Osteoblast (primary cell): ENCODE measurements around the gene TCEAL9. TPM values are rescaled to one million over a fixed set of nuclear protein-coding genes. Genes with fewer than 3 reads are reported as not detected.
A peak's percentile ranks its signal among the peaks of the same experiment; 100 is the strongest.
"Not testable (repeated sequence)": the region's sequence is repeated elsewhere in the genome, so short reads cannot be mapped to it uniquely, and the experiment has no call there.

Experiments
- DNase-seq: peaks from one replicate; pipeline ENCODE4 v3.0.0; 2011; ENCODE audit warnings: low spot score, mixed read lengths; ENCODE audit not compliant: insufficient read length; ENCODE audit errors: missing footprints
- H2AFZ ChIP-seq: 2 replicates; pipeline ENCODE4 v1.6.0; 2011; ENCODE audit warnings: mild to moderate bottlenecking, low read length
- H3K27ac ChIP-seq: 2 replicates; pipeline ENCODE4 v1.5.1; 2011; ENCODE audit warnings: mild to moderate bottlenecking, low read depth, low read length, moderate library complexity
- H3K27me3 ChIP-seq: 2 replicates; pipeline ENCODE4 v1.6.0; 2012; ENCODE audit warnings: mild to moderate bottlenecking, control low read depth, inconsistent platforms, low read length, moderate library complexity; ENCODE audit not compliant: insufficient read depth
- H3K36me3 ChIP-seq: 2 replicates; pipeline ENCODE4 v1.5.1; 2011; ENCODE audit warnings: mild to moderate bottlenecking, low read length, control low read depth, moderate library complexity; ENCODE audit not compliant: insufficient read depth
- H3K4me1 ChIP-seq: 2 replicates; pipeline ENCODE4 v1.5.1; 2011; ENCODE audit warnings: mild to moderate bottlenecking, low read length, control low read depth, moderate library complexity; ENCODE audit not compliant: insufficient read depth
- H3K4me2 ChIP-seq: 2 replicates; pipeline ENCODE4 v1.6.0; 2011; ENCODE audit warnings: mild to moderate bottlenecking, low read length; ENCODE audit not compliant: insufficient read depth
- H3K4me3 ChIP-seq: fragments of 200-600 bp; sonication (generic); 3 replicates; pipeline ENCODE4 v1.5.1; 2012; ENCODE audit warnings: mild to moderate bottlenecking, low read length, inconsistent platforms; ENCODE audit not compliant: insufficient read depth
- H3K79me2 ChIP-seq: 2 replicates; pipeline ENCODE4 v1.6.0; 2012; ENCODE audit warnings: mild to moderate bottlenecking, low read length, control low read depth, inconsistent platforms; ENCODE audit not compliant: insufficient read depth
- H3K9me3 ChIP-seq: 2 replicates; pipeline ENCODE4 v1.5.1; 2011; ENCODE audit warnings: low read depth, low read length, control low read depth
- H4K20me1 ChIP-seq: 2 replicates; pipeline ENCODE4 v1.6.0; 2012; ENCODE audit warnings: mild to moderate bottlenecking, low read length, control low read depth; ENCODE audit not compliant: insufficient read depth
- total RNA-seq: library from RNA; depleted of rRNA; stranded (reverse); fragments of >200 nt; gene quantifications from 2 replicates; pipeline ENCODE4 v1.2.3, GENCODE V29; 2012
- TF ChIP-seq, protein P1 (sequence below): IDR thresholded peaks from 2 replicates; pipeline ENCODE4 v1.5.1; 2011; ENCODE audit warnings: mild to moderate bottlenecking, low read depth, low read length, moderate library complexity; ENCODE audit errors: extremely low read depth

Gene TCEAL9
- total RNA-seq, 1 donor = 110 TPM

DNA sequence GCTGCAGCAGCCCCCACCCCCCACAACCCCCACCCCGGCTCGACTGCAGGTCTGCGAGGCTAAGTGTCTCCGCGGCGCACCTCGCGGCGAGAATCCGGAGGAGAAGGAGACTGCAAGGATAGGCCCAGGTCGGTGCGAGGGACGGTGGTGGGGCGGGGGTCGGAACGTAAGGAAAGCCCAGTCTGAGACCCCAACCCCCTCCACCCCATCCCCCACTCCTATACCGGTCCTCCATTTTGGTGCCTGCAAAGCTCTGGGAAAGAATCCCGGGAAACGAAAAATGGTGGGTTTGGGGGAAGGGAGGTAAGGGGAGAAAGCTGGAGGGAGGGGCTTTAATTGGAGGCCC, 20.6 kb downstream of the TCEAL9 start:
- H2AFZ ChIP-seq = no peak overlapping the region
- no peak for DNase-seq
- TF ChIP-seq, protein P1, sequence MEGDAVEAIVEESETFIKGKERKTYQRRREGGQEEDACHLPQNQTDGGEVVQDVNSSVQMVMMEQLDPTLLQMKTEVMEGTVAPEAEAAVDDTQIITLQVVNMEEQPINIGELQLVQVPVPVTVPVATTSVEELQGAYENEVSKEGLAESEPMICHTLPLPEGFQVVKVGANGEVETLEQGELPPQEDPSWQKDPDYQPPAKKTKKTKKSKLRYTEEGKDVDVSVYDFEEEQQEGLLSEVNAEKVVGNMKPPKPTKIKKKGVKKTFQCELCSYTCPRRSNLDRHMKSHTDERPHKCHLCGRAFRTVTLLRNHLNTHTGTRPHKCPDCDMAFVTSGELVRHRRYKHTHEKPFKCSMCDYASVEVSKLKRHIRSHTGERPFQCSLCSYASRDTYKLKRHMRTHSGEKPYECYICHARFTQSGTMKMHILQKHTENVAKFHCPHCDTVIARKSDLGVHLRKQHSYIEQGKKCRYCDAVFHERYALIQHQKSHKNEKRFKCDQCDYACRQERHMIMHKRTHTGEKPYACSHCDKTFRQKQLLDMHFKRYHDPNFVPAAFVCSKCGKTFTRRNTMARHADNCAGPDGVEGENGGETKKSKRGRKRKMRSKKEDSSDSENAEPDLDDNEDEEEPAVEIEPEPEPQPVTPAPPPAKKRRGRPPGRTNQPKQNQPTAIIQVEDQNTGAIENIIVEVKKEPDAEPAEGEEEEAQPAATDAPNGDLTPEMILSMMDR = no peak

DNA sequence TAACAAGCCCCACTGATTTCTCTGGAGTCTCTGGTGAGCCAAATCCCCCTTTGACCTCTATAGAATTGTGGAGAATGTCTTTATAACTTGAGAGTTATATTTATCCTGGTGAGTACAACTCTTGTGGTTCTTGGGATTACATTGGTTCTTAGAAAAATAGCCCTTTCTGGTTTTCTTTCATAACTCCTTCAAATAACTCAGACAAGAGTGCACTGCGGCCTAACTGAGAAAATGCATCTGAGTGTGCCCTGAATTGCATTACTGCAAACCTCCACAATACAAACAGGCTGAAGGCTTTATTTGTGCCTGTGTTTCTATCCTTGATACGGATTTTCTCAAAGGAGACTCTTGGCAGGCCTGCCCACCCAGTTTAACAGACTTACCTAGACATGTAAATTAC, 22.7 kb downstream of the TCEAL9 start:
- Histone ChIP-seq H3K27me3 (no peaks in the 10 kb centered on the region), H3K9me3 (no peaks in the 10 kb centered on the region), H3K79me2 (peaks cover 16% of the 10 kb centered on the region), H3K4me2 (no peak overlapping the region), H3K4me1 (peaks cover 5% of the 10 kb centered on the region), H3K27ac (peak overlapping the region; percentile 7), H2AFZ (no peak overlapping the region), H4K20me1 (no peaks in the 10 kb centered on the region), H3K4me3 (no peak overlapping the region), H3K36me3 (peaks cover 8% of the 10 kb centered on the region)
- DNase-seq = no peak
- TF ChIP-seq, protein P1 = no peak

More for the DNA sequence above, 20.6 kb downstream of the TCEAL9 start:
- H3K9me3 ChIP-seq = no peaks in the 10 kb centered on the region
- peaks cover 16% of the 10 kb centered on the region for H3K79me2 ChIP-seq
- H3K4me2 ChIP-seq = peak overlapping the region; percentile 87
- H3K27me3 ChIP-seq = no peaks in the 10 kb centered on the region
- peaks cover 8% of the 10 kb centered on the region for H3K36me3 ChIP-seq
- peak overlapping the region; percentile 78 for H3K4me3 ChIP-seq
- H3K4me1 ChIP-seq = peaks cover 5% of the 10 kb centered on the region
- H4K20me1 ChIP-seq = no peaks in the 10 kb centered on the region
- peak overlapping the region; percentile 72 for H3K27ac ChIP-seq

DNA sequence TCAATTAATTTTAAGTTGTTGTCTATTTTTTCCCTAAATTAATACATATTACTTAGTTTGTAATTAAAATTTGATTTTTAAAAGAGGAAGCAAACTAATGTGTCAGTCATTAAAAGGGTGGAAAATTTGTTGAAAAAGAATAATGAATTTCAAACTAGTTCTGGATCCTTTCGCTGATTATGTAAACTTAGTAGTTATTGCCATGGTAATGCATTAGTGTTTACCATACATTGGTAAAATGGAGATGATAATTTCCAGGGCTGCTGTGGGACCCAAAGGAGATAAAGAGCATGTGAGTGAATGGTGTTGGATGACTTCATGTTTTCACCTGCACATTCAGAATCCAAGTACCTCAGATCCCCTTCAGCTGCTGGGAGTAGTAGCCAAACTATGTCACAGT, 26.6 kb downstream of the TCEAL9 start:
- Histone ChIP-seq H3K36me3 (peaks cover 2% of the 10 kb centered on the region), H3K4me3 (no peak overlapping the region), H4K20me1 (no peaks in the 10 kb centered on the region), H3K9me3 (no peaks in the 10 kb centered on the region), H3K27ac (no peak overlapping the region), H2AFZ (no peak overlapping the region), H3K27me3 (no peaks in the 10 kb centered on the region), H3K4me2 (no peak overlapping the region), H3K4me1 (peaks cover 5% of the 10 kb centered on the region), H3K79me2 (peaks cover under 1% of the 10 kb centered on the region)
- TF ChIP-seq, protein P1 = no peak
- DNase-seq = no peak

DNA sequence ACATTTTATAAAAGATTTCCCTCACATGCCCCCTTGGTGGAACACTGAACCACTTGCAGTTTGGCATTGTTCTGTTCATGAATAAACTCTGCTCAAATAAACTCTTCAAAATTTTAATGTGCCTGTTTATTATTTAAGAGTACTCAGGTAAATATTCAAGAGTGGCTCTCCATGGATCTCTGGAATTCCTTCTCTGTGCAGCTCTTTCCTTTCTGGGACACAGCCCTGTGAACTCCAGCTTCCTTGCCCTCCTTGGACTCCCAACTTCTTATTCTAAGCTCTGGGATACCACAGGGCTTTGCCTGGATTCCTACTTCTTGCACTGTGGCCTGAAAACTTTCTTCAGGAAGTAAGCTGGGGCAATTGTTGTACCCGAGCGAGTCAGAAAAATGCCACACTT, 28.4 kb downstream of the TCEAL9 start:
- Histone ChIP-seq H4K20me1 (no peaks in the 10 kb centered on the region), H3K9me3 (no peaks in the 10 kb centered on the region), H3K4me3 (no peak overlapping the region), H2AFZ (no peak overlapping the region), H3K36me3 (no peaks in the 10 kb centered on the region), H3K27ac (no peak overlapping the region), H3K4me2 (no peak overlapping the region), H3K4me1 (peaks cover 2% of the 10 kb centered on the region), H3K79me2 (no peaks in the 10 kb centered on the region), H3K27me3 (no peaks in the 10 kb centered on the region)
- TF ChIP-seq, protein P1 = no peak
- peak; percentile 29 for DNase-seq

DNA sequence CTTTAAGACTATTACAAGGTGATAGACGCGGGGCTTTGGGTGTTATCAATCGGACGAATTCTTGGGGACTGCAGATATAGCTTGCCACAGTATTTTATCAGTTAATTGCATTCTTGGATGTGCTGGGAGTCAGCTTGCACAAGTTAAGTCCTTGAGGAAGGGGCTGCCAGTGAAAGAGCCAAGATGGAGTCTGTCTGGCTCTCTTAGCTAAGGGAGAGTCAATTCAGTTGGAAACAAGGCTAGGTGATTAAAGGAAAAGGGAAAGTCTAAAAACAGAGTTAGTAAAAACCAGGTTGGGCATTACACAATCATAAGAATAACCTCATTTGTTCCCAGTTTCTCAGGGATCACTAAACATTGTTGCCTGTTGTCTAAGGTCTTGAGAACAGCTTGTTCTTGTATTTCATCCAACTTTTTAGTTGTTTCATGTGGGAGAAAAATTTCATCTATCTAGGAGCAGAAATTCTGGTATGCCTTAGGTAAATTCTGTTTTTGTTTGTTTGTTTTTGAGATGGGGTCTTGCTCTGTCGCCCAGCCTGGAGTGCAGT, 29.1 kb downstream of the TCEAL9 start:
- not testable (repeated sequence) for DNase-seq, H3K79me2 ChIP-seq

More for the DNA sequence above, 29.1 kb downstream of the TCEAL9 start:
- H3K27ac ChIP-seq, H4K20me1 ChIP-seq, H3K27me3 ChIP-seq, H3K4me3 ChIP-seq, H3K4me1 ChIP-seq, H3K4me2 ChIP-seq, H3K9me3 ChIP-seq, H3K36me3 ChIP-seq, H2AFZ ChIP-seq: not testable (repeated sequence)
